ENCODE results near the gene DNHD1.

GRCh38 chr11:6526411-6527135 lies 29.5 kb downstream of the DNHD1 start:
- TF ChIP-seq FOXM1 (IDR thresholded peaks at IDR 0.05; ENCODE audit: borderline replicate concordance) (no peak), SP1 (IDR thresholded peaks at IDR 0.05) (no peak), ARNT (IDR thresholded peaks at IDR 0.05) (no peak), ZNF384 (IDR thresholded peaks at IDR 0.05) (no peak)

Data from HEK293T (cell line).